NCI-H1105 (cell line): Measurements from ENCODE around the gene MINK1.

Experiments used
- DNase-seq: peaks from one replicate; lab custom pipeline; 2025; lab: John Stamatoyannopoulos, UW

The MINK1 gene

DNA sequence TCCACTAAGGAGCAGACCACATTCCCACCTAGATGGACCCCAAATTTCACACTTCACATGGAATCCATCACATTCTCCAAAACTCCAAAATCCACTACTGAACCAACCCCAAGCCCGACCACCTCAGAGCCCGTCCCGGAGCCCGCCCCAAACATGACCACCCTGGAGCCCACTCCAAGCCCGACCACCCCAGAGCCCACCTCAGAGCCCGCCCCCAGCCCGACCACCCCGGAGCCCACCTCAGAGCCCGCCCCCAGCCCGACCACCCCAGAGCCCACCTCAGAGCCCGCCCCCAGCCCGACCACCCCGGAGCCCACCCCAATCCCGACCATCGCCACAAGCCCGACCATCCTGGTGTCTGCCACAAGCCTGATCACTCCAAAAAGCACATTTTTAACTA, 100.5 kb downstream of the MINK1 start:
- no peak for DNase-seq

DNA sequence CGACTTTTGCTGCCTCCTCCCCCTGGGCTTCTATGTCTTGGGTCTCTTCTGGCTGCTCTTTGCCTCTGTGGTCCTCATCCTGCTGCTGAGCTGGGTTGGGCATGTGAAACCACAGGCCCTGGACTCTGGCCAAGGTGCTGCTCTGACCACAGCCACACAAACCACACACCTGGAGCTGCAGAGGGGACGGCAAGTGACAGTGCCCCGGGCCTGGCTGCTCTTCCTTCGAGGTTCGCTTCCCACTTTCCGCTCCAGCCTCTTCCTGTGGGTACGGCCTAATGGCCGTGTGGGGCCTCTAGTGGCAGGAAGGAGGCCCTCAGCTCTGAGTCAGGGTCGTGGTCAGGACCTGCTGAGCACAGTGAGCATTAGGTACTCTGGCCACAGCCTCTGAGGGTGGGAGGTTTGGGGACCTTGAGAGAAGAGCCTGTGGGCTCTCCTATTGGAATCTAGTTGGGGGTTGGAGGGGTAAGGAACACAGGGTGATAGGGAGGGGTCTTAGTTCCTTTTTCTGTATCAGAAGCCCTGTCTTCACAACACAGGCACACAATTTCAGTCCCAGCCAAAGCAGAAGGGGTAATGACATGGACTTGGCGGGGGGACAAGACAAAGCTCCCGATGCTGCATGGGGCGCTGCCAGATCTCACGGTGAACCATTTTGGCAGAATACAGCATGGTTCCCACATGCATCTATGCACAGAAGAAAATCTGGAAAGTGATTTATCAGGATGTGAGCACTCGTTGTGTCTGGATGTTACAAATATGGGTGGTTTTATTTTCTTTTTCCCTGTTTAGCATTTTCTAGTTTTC, 101.2 kb downstream of the MINK1 start:
- DNase-seq: peak; percentile 19

DNA sequence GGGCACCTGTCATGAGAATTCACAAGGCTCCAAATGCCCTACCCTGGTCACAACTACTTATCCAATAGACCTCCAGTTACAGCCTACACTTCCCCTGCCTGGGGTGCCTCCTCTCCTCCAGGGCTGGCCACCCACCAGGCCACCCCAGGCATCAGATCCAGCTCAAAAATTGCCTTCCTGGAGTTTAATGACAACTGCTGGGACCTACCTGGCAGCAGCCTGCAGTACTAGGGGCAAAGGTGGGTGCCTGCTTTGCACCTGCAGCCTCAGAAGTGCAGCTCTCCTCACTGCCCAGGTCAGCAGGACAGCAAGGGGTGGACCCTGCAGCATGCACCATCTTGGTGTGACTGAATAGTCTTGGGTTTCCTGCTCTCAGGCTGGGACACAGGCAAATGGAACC, 102.5 kb downstream of the MINK1 start:
- DNase-seq: no peak

DNA sequence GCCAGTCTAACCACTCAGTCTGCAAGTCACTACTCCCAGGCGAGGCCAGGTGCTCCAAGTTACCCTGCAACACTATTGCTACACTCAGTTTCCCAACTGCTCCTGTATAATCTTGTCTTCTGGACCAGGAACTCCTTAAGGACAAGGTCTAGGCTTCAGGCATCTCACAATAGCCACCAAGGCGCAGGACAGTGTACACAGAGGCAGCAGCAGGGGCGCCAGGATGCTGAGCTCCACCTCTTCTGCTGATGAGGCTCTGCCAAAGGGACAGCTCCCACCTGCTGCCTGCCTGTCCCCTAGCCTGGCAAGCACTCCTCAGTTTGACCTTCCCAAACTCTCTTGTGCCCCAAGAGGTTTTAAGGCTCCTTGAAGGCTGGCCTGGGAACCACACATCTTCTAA, 103.3 kb downstream of the MINK1 start:
- DNase-seq: no peak

DNA sequence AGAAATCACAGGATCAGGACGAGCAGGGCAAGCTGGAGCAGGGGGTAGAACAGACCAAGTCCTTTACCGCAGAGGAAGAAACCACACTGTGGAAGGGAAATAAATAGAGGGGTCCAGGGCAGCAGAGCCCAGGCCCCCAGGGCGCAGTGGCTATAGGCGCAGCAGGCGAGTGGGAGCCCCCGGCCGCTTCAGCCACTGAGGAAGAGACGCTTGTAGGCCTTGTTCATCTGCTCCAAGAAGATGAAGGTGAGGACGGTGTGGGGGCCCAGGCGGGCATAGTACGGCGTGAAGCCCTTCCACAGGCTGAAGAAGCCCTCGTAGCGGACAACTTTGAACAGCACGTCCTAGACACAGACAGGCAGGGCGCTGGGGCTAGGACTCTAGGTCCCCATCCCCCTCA, 104.4 kb downstream of the MINK1 start:
- DNase-seq: no peak

DNA sequence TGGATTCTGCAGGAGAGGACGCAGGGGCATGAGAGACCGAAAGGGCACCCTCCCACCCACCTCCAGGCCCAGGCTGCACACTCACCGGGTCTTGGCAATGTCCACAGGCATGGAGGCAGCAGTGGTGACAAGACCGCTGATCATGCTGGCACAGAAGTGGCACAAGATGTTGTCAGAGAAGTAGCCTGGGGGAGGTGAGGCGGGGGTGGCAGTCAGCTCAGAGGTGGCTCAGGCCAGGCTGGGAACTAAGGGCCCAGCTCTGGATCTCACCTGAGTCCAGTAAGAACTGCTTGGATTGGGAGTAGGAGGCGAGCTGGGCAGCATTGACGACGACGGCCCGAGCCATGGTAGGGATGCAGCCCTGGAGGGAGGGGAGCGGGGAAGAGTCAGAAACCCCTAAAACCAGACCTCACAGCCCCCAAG, 104.9 kb downstream of the MINK1 start:
- DNase-seq: no peak

DNA sequence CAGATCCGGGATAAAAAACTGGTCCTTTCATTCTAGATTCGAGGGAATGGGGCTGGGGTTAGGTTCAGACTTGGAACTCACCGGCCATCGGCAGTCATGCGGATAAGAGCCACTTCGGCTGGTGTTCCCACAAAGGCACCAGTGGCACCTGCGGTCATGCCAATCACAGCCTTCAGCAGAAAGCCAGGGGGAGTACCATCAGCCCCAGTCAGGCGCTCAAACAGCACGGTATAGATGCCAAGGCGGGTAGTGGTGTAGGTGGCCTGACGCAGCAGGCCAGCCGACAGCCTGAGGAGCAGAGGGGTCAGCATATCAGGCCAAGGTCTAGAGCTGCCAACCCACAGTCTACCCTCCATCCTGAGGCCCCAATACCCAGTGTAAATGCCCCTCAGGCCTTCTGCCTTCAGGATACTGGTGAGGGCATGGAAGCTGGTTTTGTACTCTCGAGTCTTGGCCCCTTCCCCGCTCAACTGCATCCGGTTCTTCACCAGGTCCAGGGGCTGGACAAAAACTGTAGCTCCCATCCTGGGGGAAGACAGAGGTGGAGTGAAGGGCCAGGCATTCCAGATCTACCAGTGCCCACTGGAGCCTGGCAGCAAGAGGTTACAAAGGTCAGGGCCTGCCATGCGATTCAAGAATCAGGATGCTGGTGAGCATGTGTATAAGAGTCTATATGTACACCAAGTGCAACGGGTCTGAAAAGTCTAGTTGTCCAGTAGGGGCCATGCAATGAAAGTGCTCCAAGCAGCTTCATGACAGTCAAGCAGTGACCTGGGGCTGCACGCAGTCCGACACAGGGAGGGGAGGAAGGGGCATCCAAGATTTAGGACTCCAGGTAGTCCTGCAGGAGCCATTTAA, 105.8 kb downstream of the MINK1 start:
- DNase-seq: no peak

DNA sequence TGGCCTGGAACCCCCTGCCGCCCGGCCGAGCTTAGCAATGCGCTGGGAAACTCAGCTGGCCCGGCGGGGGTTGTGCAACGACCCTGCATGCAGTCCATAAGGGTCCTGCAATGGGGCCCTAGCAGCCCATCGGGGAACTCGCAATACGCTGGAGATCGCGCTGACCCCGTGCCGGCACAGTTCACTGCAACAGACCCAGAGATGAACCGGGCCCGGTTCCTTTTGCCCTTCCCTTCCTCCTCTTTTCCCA, 106.3 kb downstream of the MINK1 start:
- no peak for DNase-seq

DNA sequence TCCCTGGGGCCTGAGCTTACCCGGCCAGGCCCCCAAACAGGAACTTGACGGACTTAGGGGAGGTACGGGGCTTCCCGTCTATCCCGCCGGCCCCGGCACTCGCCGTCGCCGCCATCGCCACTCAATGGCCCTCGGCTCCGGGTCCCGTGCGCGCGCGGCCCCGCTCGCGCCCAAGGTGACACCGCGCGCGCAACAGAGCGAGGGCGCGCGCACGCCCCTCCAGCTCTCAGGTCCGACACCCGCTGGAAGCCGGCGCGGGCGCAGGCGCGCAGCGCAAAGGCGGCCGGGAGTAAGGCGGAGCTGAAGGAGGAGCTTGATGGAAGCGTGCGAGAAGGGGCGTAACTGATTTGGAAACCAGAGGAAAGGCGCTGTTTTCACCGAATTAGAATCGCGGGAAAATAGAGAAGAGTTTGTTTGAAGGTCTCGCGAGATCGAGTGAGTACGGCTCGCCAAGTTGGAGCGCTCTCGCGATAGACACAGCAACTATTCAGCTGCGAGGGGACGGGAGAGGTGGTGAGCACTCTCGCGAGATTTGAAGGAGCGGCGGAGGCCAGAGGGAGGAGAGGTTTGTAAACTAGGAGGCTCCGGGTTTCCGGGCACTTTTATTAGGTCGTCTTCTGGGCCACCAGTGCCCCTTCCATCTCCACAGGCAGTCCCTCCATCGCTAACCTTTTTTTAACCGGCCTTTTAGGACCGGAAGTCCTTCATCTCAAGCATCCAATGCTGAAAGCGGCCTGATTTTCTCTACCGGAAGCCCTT, 106.8 kb downstream of the MINK1 start, which contains the start of the genes RNF167 and SLC25A11:
Gene RNF167, plus strand, starts transcription at position 473 of the 759 bp plus-strand sequence. CDS start 642 bp downstream, outside the sequence.
Gene SLC25A11, minus strand, starts transcription at position 251 of the 759 bp plus-strand sequence. Its CDS starts 136 bp downstream, at position 115.
- DNase-seq: peak; percentile 99

DNA sequence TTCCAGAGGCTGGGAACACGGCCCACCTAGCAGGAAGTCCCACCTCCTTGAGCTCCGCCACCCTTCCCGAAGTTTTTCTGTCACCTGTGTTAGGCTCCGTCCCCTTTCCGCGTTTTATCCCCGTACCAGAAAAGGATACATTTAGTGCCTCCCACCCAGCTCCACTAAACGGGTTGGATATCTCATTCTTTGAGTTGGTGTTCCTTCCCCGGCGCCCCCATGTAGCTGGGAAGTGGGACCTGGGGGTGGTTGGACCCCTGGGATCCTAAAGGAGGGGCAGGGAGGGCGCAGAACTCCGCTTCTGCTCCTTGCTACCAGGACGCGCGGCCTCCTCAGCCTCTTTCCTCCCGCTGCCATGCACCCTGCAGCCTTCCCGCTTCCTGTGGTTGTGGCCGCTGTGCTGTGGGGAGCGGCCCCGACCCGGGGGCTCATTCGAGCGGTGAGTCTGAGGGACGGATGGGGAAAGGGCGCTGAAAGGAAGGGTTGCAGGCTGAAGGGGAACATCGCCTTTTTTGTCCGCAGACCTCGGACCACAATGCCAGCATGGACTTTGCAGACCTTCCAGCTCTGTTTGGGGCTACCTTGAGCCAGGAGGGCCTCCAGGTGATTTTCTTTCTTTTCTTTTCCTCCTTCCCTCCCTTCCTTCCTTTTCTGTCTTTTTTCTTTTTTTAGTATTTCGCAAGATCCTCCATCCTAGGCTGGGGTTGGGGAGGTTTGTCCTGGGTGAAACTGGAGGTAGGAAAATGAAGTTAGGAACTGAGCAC, 107.6 kb downstream of the MINK1 start:
- DNase-seq: no peak

DNA sequence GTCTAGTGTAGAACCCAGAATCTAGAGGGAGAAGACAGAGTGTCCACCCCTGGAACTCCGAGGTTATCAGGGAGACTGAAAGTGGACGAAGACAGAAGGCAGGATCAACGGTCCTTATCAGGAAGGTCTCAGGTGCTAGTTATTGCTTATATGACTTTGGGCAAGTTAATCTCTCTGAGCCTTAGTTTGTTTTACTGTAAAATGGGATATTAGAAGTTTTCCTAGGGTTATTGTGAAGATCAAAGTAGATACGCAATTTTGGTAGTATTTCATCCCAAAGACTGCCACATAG, 108.1 kb downstream of the MINK1 start:
- no peak for DNase-seq

DNA sequence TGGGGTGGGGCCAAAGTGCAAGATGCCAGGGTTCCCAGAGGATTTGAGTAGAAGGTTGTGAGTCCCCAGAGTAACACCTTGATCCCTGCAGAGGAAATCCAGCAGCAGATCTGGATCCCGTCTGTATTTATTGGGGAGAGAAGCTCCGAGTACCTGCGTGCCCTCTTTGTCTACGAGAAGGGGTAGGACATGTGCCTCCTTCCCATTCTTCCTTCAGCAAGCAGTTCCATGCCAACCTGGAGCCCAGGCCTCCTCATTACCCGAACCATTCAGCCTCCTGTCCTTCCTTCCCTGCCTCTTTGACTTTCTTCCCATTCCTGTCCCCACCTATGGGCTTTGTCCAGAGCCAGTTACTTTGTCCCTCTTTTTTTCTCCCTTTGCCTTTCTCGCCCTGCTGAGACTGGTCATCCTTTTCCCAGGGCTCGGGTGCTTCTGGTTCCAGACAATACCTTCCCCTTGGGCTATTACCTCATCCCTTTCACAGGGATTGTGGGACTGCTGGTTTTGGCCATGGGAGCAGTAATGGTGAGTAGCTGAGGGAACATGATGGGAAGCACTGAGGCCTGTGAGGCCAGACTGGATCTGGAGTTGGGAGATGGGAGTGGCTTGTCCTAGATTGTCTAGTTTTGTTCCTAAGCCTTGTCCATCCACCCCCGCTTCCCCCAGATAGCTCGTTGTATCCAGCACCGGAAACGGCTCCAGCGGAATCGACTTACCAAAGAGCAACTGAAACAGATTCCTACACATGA, 109.8 kb downstream of the MINK1 start:
- no peak for DNase-seq

DNA sequence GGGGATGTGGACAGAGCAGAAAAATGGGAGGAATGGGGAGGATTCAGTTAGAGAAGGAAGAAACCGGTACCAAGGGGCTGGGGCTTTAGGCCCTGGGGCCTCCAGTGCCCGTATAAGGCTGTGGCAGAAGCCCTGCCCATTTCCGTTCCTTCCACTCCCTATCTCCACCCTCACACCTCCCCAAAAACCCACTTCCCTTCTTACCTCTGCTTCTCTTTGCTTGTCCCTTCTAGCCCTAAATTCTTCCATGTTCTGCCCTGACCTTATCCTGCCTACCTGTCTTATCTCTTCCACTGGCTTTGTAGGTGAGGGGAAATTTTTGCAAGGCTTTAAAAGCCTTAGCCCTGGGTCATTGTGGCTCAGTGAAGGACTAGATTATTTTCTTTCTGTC, 111.0 kb downstream of the MINK1 start:
- DNase-seq: no peak

DNA sequence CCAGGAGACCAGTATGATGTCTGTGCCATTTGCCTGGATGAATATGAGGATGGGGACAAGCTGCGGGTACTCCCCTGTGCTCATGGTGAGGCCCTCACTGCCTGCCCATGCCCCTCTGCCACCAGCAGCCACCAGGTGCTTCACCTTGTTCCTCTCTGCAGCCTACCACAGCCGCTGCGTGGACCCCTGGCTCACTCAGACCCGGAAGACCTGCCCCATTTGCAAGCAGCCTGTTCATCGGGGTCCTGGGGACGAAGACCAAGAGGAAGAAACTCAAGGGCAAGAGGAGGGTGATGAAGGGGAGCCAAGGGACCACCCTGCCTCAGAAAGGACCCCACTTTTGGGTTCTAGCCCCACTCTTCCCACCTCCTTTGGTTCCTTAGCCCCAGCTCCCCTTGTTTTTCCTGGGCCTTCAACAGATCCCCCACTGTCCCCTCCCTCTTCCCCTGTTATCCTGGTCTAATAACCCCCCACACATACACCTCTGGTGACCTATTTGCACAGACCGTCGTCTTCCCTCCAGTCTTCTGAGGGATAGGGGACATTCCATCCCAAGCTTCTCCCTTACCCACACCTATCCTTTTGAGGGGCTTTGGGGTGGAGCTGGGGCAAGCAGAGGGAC, 111.5 kb downstream of the MINK1 start:
- DNase-seq: no peak

DNA sequence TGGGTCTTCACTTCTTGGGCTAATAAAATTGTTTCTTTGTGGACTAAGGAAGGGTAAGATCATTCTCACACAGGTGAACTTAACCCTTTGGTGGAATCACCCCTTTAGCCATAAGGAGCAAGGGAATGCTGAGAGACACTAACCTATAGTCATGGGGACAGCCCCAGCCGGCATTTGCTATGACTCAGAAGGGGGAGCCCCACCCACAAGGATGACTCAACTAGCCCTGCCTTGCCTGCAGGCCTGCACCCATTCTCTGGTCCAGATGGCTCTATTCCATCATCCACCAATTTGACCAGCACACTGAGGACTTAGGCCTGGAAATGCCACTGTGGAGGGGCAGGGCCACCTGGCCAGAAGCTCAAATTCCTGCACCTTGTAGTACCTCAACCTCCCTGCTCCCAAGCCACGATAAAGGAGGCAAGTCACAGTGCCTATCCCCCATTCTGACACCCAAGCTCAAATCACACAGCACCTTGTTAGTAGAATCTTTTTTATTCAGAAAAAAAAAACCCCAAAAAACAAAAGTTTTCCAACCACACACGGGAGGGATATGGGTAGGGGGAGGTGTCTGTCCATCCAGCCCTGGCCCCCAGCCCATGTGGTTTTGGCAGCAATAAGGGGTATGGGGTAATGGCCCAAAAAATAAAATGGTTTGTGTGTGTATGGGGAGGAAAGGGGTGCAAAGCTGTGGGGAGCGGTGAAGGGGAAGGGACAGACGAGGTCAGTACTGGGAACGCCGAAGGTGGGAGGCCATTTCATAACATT, 112.2 kb downstream of the MINK1 start:
- no peak for DNase-seq

DNA sequence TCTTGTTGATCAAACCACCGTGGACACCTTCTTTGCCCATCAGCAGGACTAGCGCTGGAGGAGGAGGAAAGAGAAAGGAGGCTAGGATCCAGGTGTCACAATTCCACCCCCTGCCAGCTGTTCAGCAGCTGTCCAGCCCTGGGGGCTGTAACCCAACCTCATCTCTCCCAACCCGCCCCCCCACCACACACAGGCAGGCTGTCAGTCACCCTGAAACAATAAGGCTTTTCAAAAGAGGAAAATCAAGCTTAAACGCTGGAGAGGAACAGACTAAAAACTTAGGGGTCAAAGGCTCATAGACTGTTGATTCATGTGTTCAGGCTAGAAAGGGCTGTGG, 112.8 kb downstream of the MINK1 start:
- no peak for DNase-seq

DNA sequence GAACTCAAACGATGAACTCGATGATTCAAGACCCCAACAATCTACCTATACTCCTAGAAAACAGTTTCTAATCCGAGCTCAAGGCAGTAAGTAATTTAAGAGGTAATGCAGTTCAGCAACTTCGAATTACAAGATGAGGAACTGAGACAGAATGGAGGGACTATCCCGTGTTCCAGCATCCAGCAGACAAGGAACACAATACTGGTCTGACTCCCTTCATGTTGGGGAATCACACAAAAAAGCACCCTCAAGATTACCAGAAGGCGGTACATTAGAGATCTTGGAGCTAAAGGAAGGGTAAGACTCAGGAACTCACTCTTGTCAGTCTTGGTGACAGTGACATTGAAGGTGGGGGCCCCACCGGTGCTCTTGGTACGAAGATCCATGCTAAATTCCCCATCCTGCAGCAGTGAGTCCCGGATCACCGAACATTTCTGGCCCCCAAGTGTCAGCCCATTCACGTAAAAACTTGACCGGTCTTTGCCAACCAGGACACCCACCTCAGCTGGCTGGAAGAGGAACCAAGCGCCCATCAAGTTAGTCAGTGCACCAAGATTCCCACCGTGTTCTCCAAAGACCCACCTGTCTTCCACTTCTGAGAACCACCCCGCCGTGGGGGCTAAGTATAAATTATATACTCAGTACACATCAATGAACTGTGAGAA, 113.3 kb downstream of the MINK1 start:
- DNase-seq: no peak

DNA sequence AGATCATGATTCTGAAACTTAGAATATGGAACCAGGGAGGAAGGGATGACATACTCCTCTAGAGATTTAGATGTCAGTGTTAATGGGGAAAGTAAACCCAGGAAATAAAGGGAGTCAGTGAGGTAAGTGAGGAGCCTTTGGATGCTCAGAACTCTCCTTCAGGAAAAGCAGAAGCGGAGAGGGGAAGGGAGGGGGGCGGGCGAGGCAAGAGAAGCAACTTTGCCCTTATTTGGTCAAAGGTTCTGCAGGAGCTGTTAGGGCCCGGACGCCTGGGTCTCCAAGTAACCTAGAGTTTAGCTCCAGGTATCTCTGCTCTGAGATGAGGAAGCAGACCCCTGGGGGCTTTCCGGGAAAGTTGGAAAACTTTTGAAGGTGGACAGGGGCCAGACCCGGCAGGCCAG, 113.9 kb downstream of the MINK1 start:
- DNase-seq: no peak
